Heart right ventricle (tissue), 16 donors: ENCODE data around the gene HVCN1. TPM values are rescaled to one million over a fixed set of nuclear protein-coding genes. Genes with fewer than 3 reads are reported as not detected.

Source experiments
- ATAC-seq, 8 donors: fragments of 200-7000 bp; cut with Tn5 transposase; one replicate each; pipeline ENCODE4 v1.9.1; 2020; ENCODE audit warnings: mild to moderate bottlenecking in 8 of 8, moderate library complexity in 8 of 8, moderate number of reproducible peaks in 1 of 8
- DNase-seq, 2 donors: peaks; one replicate each; pipeline ENCODE4 v3.0.0-alpha.2; 2020
- H3K27ac ChIP-seq, 10 donors: fragments of 200-600 bp; sonication (generic) in 2 of 10; one replicate each; pipeline versions ENCODE4 v1.5.0 to v1.8.0; 2020 to 2022; ENCODE audit warnings: mild to moderate bottlenecking in 3 of 10
- H3K27me3 ChIP-seq, 7 donors: fragments of 200-600 bp; one replicate each; pipeline ENCODE4 v1.8.0; 2021 to 2022; ENCODE audit warnings: mild to moderate bottlenecking in 2 of 7
- H3K36me3 ChIP-seq, 9 donors: fragments of 200-600 bp; sonication (generic) in 1 of 9; one replicate each; pipeline versions ENCODE4 v1.5.0 to v1.8.0; 2020 to 2022; ENCODE audit warnings: mild to moderate bottlenecking in 2 of 9
- H3K4me1 ChIP-seq, 9 donors: fragments of 200-600 bp; sonication (generic) in 1 of 9; one replicate each; pipeline versions ENCODE4 v1.5.0 to v1.8.0; 2020 to 2022; ENCODE audit warnings: mild to moderate bottlenecking in 4 of 9
- H3K4me3 ChIP-seq, 10 donors: fragments of 200-600 bp; sonication (generic) in 2 of 10; one replicate each; pipeline versions ENCODE4 v1.5.0 to v1.8.0; 2020 to 2022; ENCODE audit warnings: mild to moderate bottlenecking in 7 of 10, moderate library complexity in 2 of 10
- H3K9me3 ChIP-seq, 11 donors: fragments of 200-600 bp in 10 of 11; sonication (generic) in 2 of 11; one replicate each; pipeline versions ENCODE4 v1.5.0 to v1.8.0; 2013 to 2022; ENCODE audit warnings: mild to moderate bottlenecking in 2 of 11, control low read depth in 1 of 11, moderate library complexity in 1 of 11
- WGBS, 2 donors: extraction: QIAGEN DNeasy Blood & Tissue Kit; methylation state at CpG; one replicate each; pipeline ENCODE4 v1.1.7; 2013; ENCODE audit warnings: inconsistent platforms in 1 of 2; 5-methylcytosine and 5-hydroxymethylcytosine counted together
- intact Hi-C, 10 donors: fragments of 100-400 bp; cut with DNase I; formaldehyde crosslinking; loops; one replicate each; pipeline versions ENCODE4 v1.11.1 to v1.14.2; 2022
- polyA plus RNA-seq, 2 donors: library from polyadenylated mRNA; stranded (reverse); fragments of 200-250 nt; gene quantifications; one replicate each; pipeline ENCODE4 v1.2.3, GENCODE V29; 2013
- total RNA-seq, 10 donors: library from RNA; stranded (reverse); fragmentation: NEBNext Ultra II Directional in 3 of 10; extraction: Animal tissue kit (Norgen Biotek cat#: 25700) in 3 of 10; gene quantifications; one replicate each; pipeline versions ENCODE4 v1.2.1 to v1.2.4, GENCODE V29; 2021 to 2023
- TF ChIP-seq, protein P1 (sequence below), 9 donors: fragments of 200-600 bp; sonication (generic) in 2 of 9; IDR thresholded peaks; one replicate each; pipeline versions ENCODE4 v1.5.0 to v1.8.0; 2021 to 2022; ENCODE audit warnings: antibody characterized with exemption in 9 of 9, mild to moderate bottlenecking in 5 of 9, moderate library complexity in 1 of 9
- donor health status: Arrhythmogenic right ventricular cardiomyopathy.
- donor health status: ischemic (EF 13 %, LVEDD 7.1; RV severe dilation, severe dysfunction).
- donor health status: healthy with polysubstance abuse.
- donor health status: DM: no; HTN: yes; CAD: no.
- donor health status: DM: no; HTN: no; CAD: no.
- donor health status: ischemic (EF 25% LVEDD 6.9; RV normal size, moderate dysfunction).
- donor health status: ischemic (EF 25% LVEDD 5.7; RV mildly dilated, moderate dysfunction).
- donor health status: healthy.
- donor health status: DM: yes; HTN: yes; CAD: no.
- donor health status: Ischemic cardiomyopathy.
- donor health status: ischemic (EF 35%, LVEDD 5.7; RV mildly dilated, moderate dysfunction).
- donor health status: nonischemic (EF 11% LVEDD 7.7; RV severe dilation, severe dysfunction).
- donor health status: DM: yes; HTN: yes; CAD: no.
- donor health status: PGD.
- donor health status: ischemic (EF 29% LVEDD 5.4; RV normal size, mild dysfunction).
- donor health status: nonischemic (EF 23%, LVEDD 6.1; RV moderate dilation, normal function).

The HVCN1 gene
- total and polyA plus RNA-seq, 12 donors = 5.1 to 74.1 (median 10.9) TPM

DNA sequence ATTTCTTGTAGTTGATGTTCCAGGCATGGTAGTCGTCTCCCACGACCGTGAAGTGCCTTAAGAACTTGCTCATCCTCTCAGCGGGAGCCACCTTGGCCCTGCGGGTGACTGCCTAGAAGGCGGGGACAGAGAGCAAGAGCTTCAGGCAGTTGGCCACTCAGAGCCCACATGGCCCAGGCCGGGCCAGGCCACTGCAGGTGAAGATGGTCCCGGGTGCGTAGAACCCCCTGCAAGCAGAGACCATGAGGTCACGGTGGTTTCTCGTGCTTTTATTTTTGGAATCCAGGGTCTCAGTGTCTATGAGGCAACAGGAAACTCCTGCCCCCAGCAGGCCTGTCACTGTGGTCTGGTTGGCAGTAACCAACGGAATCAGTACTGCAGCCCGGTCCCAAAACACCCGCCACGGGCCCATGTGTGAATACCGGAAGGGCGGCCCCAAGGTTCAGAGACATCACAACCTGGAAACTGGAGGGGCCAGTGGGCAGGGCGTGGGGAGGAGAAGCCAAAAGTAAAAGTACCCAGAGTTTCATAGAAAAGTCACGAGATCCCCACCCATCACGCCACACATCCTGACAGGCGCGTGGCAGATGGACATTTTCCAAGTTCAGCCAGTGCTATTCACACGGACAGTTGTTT, 27.5 kb downstream of the HVCN1 start:
- WGBS, 2 donors = 70 to 83% methylated on average over 23 of the region's 23 CpGs
- H3K4me3 ChIP-seq = peak overlapping the region in 1 of 10 donors; percentile 8

DNA sequence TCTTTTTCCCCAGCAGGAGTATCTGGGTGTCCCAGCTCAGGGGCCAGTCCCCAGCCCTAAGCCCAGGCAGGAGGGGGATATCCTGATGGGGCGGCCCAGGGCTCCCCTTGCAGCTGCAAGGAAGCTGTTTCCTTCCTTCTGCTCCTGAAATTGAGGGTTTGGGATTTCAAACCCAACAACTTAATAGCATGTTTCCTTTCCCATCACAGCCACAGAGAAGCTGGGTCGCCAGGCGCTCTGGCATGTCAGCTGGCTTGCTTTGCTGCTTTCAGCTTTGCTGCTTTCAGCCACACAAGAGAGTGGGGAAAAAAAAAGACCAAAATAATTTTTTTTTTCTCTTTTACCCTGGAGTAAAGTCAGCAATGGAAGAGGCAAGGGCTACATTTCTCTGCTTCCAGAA, 30.0 kb downstream of the HVCN1 start:
- Histone ChIP-seq H3K27ac (no peak overlapping the region), H3K36me3 (peaks cover 0 to 66% (median 5%) of the 10 kb centered on the region in 9 donors), H3K4me3 (no peak overlapping the region), H3K9me3 (peaks cover 0 to under 1% (median 0%) of the 10 kb centered on the region in 11 donors), H3K4me1 (peaks cover 0 to 19% (median 10%) of the 10 kb centered on the region in 9 donors), H3K27me3 (no peaks in the 10 kb centered on the region)
- no peak for DNase-seq
- ATAC-seq = no peak
- intact Hi-C loops = no loop called here
- TF ChIP-seq, protein P1, sequence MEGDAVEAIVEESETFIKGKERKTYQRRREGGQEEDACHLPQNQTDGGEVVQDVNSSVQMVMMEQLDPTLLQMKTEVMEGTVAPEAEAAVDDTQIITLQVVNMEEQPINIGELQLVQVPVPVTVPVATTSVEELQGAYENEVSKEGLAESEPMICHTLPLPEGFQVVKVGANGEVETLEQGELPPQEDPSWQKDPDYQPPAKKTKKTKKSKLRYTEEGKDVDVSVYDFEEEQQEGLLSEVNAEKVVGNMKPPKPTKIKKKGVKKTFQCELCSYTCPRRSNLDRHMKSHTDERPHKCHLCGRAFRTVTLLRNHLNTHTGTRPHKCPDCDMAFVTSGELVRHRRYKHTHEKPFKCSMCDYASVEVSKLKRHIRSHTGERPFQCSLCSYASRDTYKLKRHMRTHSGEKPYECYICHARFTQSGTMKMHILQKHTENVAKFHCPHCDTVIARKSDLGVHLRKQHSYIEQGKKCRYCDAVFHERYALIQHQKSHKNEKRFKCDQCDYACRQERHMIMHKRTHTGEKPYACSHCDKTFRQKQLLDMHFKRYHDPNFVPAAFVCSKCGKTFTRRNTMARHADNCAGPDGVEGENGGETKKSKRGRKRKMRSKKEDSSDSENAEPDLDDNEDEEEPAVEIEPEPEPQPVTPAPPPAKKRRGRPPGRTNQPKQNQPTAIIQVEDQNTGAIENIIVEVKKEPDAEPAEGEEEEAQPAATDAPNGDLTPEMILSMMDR (IDR thresholded peaks at IDR 0.05) = no peak
- WGBS, 2 donors = 76 to 82% methylated on average over 3 of the region's 3 CpGs

More for the DNA sequence above, 27.5 kb downstream of the HVCN1 start:
- peaks cover 0 to 26% (median 17%) of the 10 kb centered on the region in 11 donors for H3K9me3 ChIP-seq
- peaks cover 0 to 51% (median 17%) of the 10 kb centered on the region in 9 donors for H3K36me3 ChIP-seq
- TF ChIP-seq, protein P1 (IDR thresholded peaks at IDR 0.05) = no peak
- no peak overlapping the region for H3K27ac ChIP-seq
- peaks cover 0 to 19% (median 10%) of the 10 kb centered on the region in 9 donors for H3K4me1 ChIP-seq
- peak in 1 of 2 donors; percentile 18 for DNase-seq
- intact Hi-C loops = no loop called here
- peak in 7 of 8 donors; percentile 27 to 75 (median 42) for ATAC-seq
- no peaks in the 10 kb centered on the region for H3K27me3 ChIP-seq

DNA sequence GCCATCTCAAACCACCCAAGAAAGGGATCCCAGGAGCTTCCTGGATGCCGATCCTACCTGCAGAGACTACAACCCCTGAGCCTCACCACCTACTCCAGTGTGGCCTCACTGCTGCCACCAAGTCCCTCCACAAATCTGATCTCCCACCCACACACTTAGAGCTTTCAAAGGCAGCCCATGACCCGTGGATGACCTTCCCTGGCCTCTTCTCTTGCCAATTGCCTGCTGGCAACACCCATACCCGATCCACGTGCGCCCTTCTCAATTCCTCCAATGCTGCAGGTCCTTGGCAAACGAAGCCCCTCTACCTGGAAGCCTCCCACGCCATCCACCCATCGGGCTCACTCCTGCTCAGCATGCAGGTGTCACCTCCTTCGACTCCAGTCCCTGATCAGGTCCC, 30.7 kb downstream of the HVCN1 start:
- H3K27me3 ChIP-seq = no peaks in the 10 kb centered on the region
- peaks cover 0 to 19% (median 10%) of the 10 kb centered on the region in 9 donors for H3K4me1 ChIP-seq
- WGBS, 2 donors = 78 to 81% methylated on average over 9 of the region's 9 CpGs
- peak in 1 of 8 donors; percentile 18 for ATAC-seq
- H3K27ac ChIP-seq = peak overlapping the region in 1 of 10 donors; percentile 36
- H3K9me3 ChIP-seq = no peaks in the 10 kb centered on the region
- intact Hi-C loops = no loop called here
- peaks cover 0 to 72% (median 5%) of the 10 kb centered on the region in 9 donors for H3K36me3 ChIP-seq
- no peak for DNase-seq
- TF ChIP-seq, protein P1 (IDR thresholded peaks at IDR 0.05) = no peak
- no peak overlapping the region for H3K4me3 ChIP-seq

DNA sequence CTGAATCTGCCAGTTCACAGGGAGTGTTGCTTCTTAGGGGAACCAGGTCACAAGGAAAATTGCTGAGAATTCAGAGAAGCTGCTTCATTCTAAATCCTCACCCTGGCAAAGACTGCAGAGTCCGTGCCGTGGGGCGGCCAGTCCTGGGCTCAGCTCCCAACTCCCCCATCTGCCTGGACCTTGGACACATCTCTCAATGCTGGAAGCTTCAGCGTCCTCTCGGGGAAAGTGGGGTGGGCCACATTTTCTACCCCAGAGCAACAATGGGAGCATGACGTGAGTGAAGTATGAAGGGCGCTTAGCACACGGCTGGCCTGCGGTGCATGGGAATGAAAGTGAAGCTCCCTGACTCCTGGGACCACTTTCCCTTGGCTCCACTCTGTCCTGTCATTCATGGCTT, 31.2 kb downstream of the HVCN1 start:
- Histone ChIP-seq H3K9me3 (no peaks in the 10 kb centered on the region), H3K4me3 (no peak overlapping the region), H3K27ac (peak overlapping the region in 1 of 10 donors; percentile 36), H3K4me1 (peaks cover 0 to 18% (median 10%) of the 10 kb centered on the region in 9 donors), H3K27me3 (no peaks in the 10 kb centered on the region), H3K36me3 (peaks cover 0 to 76% (median 5%) of the 10 kb centered on the region in 9 donors)
- DNase-seq (no peak), ATAC-seq (peak in 3 of 8 donors; percentile 24 to 32 (median 28))
- TF ChIP-seq, protein P1 (IDR thresholded peaks at IDR 0.05) = no peak
- WGBS, 2 donors = 79 to 85% methylated on average over 9 of the region's 9 CpGs
- intact Hi-C loops = no loop called here
